Peyer's patch (tissue), 4 donors: ENCODE measurements around the gene B9D1.

Experiments used
- POLR2A ChIP-seq, 2 donors: fragments of 450-650 bp; IDR thresholded peaks; one replicate each; pipeline ENCODE4 v1.5.1; 2017; ENCODE audit warnings: antibody characterized with exemption in 2 of 2, mild to moderate bottlenecking in 2 of 2, moderate library complexity in 2 of 2
- TF ChIP-seq, protein P1 (sequence below), 6 experiments: fragments of 450-650 bp in 4 of 6; fragments of 200-600 bp in 2 of 6; sonication (generic) in 1 of 6; IDR thresholded peaks; one replicate each; pipeline ENCODE4 v1.5.1; 2017 to 2019; ENCODE audit warnings: antibody characterized with exemption in 6 of 6, mild to moderate bottlenecking in 3 of 6, moderate library complexity in 1 of 6

DNA sequence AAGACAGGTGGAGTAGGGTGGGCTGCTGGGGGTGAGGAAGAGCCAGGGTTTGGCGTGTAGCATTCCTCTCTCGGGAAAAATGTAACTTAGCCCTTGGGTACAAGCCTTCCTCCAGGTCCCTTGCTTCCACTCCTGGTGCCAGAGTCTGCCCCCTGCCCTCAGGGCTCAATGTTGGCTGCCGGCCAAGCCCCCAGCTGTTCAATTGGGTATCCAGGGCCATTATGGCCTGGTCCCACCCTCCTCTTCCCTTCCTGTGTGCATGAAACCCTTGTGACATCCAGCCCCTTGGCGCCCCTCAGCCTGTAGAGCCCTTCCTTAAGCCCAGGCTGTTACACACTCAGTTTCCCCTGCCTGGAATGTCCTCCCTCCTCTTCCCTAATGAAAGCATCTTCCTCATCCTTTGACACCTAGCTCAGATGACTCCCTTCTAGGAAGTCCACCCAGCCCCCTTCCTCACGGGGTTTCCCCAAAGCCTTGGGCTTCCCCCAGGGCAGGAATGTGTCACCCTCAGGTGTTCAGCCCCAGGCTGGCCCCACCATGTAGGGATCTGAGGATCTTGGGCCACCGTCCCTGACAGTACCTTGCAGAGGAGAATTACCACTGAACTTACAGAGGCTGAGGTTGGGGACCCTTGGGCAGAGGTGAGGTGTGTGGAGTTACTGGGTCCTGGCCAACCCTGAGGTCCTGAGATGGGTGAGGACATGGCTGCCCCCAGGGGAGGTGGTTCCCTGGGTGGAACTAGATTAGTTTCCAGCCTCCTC lies 30.0 kb downstream of the B9D1 start:
- TF ChIP-seq POLR2A (IDR thresholded peaks at IDR 0.05): no peak
- TF ChIP-seq, protein P1, sequence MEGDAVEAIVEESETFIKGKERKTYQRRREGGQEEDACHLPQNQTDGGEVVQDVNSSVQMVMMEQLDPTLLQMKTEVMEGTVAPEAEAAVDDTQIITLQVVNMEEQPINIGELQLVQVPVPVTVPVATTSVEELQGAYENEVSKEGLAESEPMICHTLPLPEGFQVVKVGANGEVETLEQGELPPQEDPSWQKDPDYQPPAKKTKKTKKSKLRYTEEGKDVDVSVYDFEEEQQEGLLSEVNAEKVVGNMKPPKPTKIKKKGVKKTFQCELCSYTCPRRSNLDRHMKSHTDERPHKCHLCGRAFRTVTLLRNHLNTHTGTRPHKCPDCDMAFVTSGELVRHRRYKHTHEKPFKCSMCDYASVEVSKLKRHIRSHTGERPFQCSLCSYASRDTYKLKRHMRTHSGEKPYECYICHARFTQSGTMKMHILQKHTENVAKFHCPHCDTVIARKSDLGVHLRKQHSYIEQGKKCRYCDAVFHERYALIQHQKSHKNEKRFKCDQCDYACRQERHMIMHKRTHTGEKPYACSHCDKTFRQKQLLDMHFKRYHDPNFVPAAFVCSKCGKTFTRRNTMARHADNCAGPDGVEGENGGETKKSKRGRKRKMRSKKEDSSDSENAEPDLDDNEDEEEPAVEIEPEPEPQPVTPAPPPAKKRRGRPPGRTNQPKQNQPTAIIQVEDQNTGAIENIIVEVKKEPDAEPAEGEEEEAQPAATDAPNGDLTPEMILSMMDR (IDR thresholded peaks at IDR 0.05): no peak
